GM12873 (cell line): ENCODE data around the gene MMAB.

Source experiments
- CTCF ChIP-seq: IDR thresholded peaks from 2 replicates; pipeline ENCODE4 v1.5.1; 2012; ENCODE audit warnings: low read depth, mild to moderate bottlenecking, moderate library complexity, low read length, control low read depth; ENCODE audit not compliant: insufficient read depth; ENCODE audit errors: missing control alignments

The MMAB gene

DNA sequence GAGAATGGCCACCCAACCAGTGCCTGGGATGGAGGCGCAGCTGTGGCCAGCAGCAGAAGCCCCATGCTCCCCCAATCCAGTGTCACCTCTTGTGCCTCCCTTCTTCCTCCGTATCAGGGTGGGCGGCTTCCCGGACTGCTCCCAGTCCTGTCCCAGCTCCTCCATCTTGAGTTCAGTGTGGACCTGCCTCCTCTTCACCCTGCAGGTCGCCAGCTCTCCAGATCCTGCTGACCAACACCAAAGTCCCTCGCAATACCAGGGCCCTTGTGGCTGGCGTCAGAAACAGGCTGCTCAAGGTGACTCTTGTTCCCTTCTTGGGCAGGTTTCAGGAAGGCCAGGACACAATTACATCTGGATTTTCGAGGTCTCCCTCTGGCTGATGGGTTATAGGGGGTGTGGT lies 17.3 kb upstream of the MMAB start:
- TF ChIP-seq CTCF, result no peak

GRCh38 chr12:109589691-109590245 lies 16.5 kb upstream of the MMAB start:
- TF ChIP-seq CTCF, result no peak

DNA sequence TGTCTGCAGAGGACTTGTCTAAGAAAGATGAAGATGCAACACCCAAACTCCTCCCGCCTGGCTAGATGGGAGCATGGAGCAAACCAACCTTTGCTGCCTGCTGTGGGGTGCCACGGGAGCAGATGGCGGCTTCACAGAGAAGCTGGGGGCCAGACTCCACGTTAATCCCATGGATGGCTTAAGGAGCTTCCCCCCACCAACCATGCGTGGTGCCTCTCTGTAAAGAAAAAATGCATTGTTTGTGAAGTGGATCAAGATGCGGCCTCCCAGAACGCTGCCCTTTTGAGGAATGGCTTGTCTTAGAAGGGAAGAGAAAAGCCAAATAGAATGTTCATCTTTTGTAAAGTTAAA lies 15.9 kb upstream of the MMAB start:
- TF ChIP-seq CTCF, result no peak

DNA sequence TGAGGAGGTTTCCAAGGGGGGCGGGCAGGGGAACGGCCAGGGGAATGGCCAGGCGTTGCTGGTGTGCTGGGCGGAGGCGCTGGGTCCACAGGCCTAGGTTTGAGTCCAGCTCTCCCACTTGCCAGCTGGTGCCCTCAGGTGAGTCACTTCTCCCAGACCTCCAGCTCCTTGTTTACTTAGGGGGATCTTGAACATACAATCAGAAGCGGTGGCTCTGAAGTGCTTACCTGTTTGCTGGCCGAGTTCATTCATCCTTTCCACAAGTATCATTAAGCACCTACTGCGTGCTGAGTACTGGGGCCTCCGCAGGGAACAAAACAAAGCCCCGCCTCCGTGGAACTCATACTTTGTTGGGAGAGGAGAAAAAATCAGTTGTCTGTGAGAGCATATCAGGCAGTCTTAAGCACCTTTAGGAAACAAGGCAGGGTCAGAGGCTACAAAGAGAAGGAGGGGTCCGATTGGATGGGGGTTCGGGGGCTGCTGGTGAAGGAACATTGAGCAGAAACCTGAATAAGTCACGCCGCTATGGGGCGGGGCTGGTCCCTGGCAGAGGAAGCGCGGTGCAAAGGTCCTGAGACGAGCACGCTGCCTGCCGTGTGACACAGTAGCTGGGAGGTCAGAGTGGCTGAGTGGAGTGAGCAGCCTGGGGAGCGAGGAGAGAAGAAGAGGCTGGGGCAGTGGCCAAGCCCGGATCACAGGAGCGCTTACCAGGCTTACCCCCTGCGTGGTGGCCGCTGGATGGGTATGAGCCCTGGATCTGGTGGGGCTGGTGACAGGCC lies 15.3 kb upstream of the MMAB start:
- TF ChIP-seq CTCF, result no peak

DNA sequence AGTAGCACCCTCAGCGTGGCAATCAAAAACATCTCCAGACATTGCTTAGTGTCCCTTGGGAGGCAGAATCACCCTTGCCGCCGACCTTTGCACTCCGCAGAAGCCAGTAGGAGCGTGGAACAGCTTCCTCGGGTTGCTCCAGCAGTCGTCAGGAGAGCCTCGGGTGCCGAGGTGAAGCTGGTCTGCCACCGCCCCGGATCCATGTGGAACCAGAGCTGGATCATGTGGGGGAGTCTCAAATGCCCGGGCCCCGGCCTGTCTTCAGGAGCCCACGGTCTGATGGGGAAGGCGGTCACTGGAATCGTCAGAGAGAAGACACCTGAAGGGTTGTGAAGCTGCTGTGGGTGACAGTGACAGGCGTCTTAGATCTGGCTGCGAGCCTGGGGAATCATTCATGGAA lies 14.6 kb upstream of the MMAB start:
- TF ChIP-seq CTCF, result no peak

- TF ChIP-seq CTCF, result no peak
Observed at GRCh38 chr12:109586385-109587296, 13.3 kb upstream of the MMAB start.

DNA sequence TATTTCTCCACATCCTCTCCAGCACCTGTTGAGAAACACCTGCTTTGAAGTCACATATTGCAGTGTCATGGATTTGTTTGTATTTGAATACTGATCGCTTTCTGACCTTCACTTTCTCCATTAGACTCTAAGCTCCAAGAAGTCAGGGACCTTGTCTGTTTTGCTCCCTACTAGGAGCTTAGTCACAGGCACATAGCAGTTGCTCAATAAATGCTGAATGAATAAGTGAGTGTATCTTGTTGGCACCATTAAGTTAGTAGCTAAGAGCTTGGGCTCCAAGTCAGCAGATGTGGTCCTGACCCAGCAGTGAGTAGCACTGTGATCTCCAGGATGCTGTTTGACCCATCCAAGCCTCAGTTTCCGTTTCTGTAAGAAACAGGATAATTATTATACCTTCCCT lies 10.4 kb upstream of the MMAB start:
- no peak for TF ChIP-seq CTCF
